Epithelial cell of proximal tubule (primary cell): ENCODE measurements around the gene EPHB1. TPM values are rescaled to one million over a fixed set of nuclear protein-coding genes. Genes with fewer than 3 reads are reported as not detected.

ENCODE experiments used
- DNase-seq: peaks from one replicate; pipeline ENCODE4 v3.0.0-alpha.2; 2011; ENCODE audit warnings: low read depth
- H3K4me3 ChIP-seq: 2 replicates; pipeline ENCODE4 v1.5.1; 2011; ENCODE audit warnings: low read depth, mild to moderate bottlenecking, low read length
- total RNA-seq: library from RNA; depleted of rRNA; stranded (reverse); fragments of >200 nt; gene quantifications from 2 replicates; pipeline ENCODE4 v1.2.3, GENCODE V29; 2015
- TF ChIP-seq, protein P1 (sequence below): conservative IDR thresholded peaks from 2 replicates; pipeline ENCODE4 v1.5.1; 2012; ENCODE audit warnings: low read depth, mild to moderate bottlenecking, low read length

Gene EPHB1
- total RNA-seq, 1 donor from 2014 or later, result 1.6 TPM

DNA sequence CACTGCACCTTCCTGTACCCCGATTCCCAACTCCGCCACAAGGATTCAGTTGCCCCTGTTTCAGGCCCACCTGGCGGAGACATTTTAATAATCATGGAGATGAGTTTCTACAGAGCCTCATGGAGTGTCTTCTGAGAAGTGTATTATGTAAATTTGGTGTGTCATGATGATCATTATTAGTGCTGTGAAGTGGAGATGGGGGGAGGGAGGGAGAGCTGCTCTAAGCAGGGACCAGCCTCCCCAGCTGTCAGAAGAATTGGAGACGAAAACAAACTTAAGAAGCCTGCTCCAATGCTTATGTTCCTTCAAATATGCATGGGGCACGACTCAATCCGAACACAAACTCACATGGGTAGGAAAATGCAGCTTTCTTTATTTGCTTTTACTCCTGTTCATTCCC lies 127.8 kb downstream of the EPHB1 start:
- H3K4me3 ChIP-seq, result no peak overlapping the region
- TF ChIP-seq, protein P1, sequence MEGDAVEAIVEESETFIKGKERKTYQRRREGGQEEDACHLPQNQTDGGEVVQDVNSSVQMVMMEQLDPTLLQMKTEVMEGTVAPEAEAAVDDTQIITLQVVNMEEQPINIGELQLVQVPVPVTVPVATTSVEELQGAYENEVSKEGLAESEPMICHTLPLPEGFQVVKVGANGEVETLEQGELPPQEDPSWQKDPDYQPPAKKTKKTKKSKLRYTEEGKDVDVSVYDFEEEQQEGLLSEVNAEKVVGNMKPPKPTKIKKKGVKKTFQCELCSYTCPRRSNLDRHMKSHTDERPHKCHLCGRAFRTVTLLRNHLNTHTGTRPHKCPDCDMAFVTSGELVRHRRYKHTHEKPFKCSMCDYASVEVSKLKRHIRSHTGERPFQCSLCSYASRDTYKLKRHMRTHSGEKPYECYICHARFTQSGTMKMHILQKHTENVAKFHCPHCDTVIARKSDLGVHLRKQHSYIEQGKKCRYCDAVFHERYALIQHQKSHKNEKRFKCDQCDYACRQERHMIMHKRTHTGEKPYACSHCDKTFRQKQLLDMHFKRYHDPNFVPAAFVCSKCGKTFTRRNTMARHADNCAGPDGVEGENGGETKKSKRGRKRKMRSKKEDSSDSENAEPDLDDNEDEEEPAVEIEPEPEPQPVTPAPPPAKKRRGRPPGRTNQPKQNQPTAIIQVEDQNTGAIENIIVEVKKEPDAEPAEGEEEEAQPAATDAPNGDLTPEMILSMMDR, result no peak
- DNase-seq, result no peak

DNA sequence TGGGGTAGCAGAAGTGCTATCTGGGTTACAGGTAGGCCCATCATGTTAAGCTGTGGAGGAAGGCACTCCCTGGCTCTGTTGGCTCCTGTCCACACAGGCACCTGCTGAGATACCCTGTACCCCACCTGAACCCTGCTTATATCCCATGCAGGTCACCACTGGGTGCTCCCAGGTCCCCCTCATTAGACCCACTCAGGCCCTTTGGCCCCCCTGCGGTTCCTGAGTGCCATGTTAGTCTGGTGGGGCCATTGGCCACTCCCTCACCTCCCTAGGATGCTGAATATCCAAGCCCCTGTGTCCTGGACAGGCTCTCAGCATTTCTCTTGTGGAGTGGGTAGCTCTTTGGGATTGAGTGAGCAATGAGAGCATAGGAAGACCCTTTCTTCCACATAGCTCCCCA lies 128.2 kb downstream of the EPHB1 start:
- DNase-seq, result no peak
- TF ChIP-seq, protein P1, result no peak
- no peak overlapping the region for H3K4me3 ChIP-seq

GRCh38 chr3:134927599-134927998 lies 132.5 kb downstream of the EPHB1 start:
- DNase-seq, result no peak
- H3K4me3 ChIP-seq, result no peak overlapping the region
- TF ChIP-seq, protein P1, result no peak

DNA sequence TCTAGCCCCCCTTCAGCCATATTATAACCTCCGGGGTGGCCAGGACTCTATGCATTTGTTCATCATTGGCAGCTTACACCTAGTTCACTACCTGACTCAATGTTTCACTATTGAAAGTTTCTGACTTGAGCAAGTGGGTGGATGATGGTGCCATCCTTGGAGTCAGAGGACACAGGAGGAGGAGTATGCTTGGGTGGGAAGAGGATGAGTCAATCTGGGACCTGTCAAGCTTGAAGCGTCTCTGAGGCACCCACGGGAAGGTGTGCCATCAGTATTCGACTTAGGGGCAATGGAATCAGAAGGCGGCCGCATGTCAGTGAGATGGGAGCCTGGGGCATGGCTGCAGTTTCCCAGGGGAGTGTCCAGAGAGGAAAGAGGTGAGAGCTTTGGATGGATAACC lies 133.3 kb downstream of the EPHB1 start:
- DNase-seq, result no peak
- TF ChIP-seq, protein P1, result no peak
- H3K4me3 ChIP-seq, result no peak overlapping the region

GRCh38 chr3:134928819-134929218 lies 133.8 kb downstream of the EPHB1 start:
- no peak overlapping the region for H3K4me3 ChIP-seq
- TF ChIP-seq, protein P1, result no peak
- no peak for DNase-seq

GRCh38 chr3:134929976-134930375 lies 134.9 kb downstream of the EPHB1 start:
- no peak for DNase-seq
- no peak overlapping the region for H3K4me3 ChIP-seq
- TF ChIP-seq, protein P1, result no peak

GRCh38 chr3:134931045-134931785 lies 136.2 kb downstream of the EPHB1 start:
- H3K4me3 ChIP-seq, result no peak overlapping the region
- TF ChIP-seq, protein P1, result no peak
- no peak for DNase-seq
